GM23338 (cell line): ENCODE data around the gene HOXA11. TPM values are rescaled to one million over a fixed set of nuclear protein-coding genes. Genes with fewer than 3 reads are reported as not detected.

Experiments
- ATAC-seq: fragments of 200-7000 bp; cut with Tn5 transposase; 3 replicates; pipeline ENCODE4 v1.9.1; 2020
- DNase-seq: peaks from one replicate; pipeline ENCODE4 v3.0.0-alpha.2; 2015; ENCODE audit warnings: low spot score
- H2AFZ ChIP-seq: fragments of 200-600 bp; sonication (generic); 2 replicates; pipeline ENCODE4 v1.8.0; 2016; ENCODE audit warnings: antibody characterized with exemption, mild to moderate bottlenecking, moderate library complexity
- H3F3A ChIP-seq: fragments of 200-600 bp; sonication (generic); replicated peaks from 2 replicates; pipeline ENCODE4 v1.8.0; 2017; ENCODE audit warnings: antibody characterized with exemption, mixed run types, low read depth
- H3K27ac ChIP-seq: fragments of 200-600 bp; sonication (generic); 2 replicates; pipeline ENCODE4 v1.6.1; 2016; ENCODE audit warnings: low read depth
- H3K27me3 ChIP-seq: fragments of 200-600 bp; sonication (generic); 2 replicates; pipeline ENCODE4 v1.8.0; 2016; ENCODE audit warnings: mild to moderate bottlenecking, mixed run types, moderate library complexity; ENCODE audit not compliant: insufficient read depth
- H3K36me3 ChIP-seq: fragments of 200-600 bp; sonication (generic); 2 replicates; pipeline ENCODE4 v1.8.0; 2016; ENCODE audit warnings: mild to moderate bottlenecking; ENCODE audit not compliant: insufficient read depth
- H3K4me1 ChIP-seq: fragments of 200-600 bp; sonication (generic); 2 replicates; pipeline ENCODE4 v1.8.0; 2016; ENCODE audit warnings: mild to moderate bottlenecking, moderate library complexity; ENCODE audit not compliant: insufficient read depth
- H3K4me2 ChIP-seq: fragments of 200-600 bp; sonication (generic); 2 replicates; pipeline ENCODE4 v1.7.1; 2017; ENCODE audit warnings: mixed run types
- H3K4me3 ChIP-seq: fragments of 200-600 bp; sonication (generic); 2 replicates; pipeline ENCODE4 v1.6.1; 2016; ENCODE audit warnings: mixed run types
- H3K79me2 ChIP-seq: fragments of 200-600 bp; sonication (generic); replicated peaks from 2 replicates; pipeline ENCODE4 v1.8.0; 2017; ENCODE audit warnings: mild to moderate bottlenecking; ENCODE audit not compliant: insufficient read depth
- H3K9me2 ChIP-seq: fragments of 200-600 bp; sonication (generic); 2 replicates; pipeline ENCODE4 v1.8.0; 2017; ENCODE audit not compliant: insufficient read depth
- H4K20me1 ChIP-seq: fragments of 200-600 bp; sonication (generic); replicated peaks from 2 replicates; pipeline ENCODE4 v1.8.0; 2017; ENCODE audit warnings: mild to moderate bottlenecking; ENCODE audit not compliant: insufficient read depth
- H3K27ac Mint-ChIP-seq: 2 replicates; pipeline ENCODE4 v1.8.0; 2020; ENCODE audit warnings: inconsistent platforms, mild to moderate bottlenecking, moderate library complexity, mixed read lengths
- H3K27me3 Mint-ChIP-seq: 3 replicates; pipeline ENCODE4 v1.8.0; 2022; ENCODE audit warnings: low read depth, mild to moderate bottlenecking, moderate library complexity, mixed read lengths, inconsistent platforms; ENCODE audit not compliant: insufficient read depth, poor library complexity
- H3K36me3 Mint-ChIP-seq: 3 replicates; pipeline ENCODE4 v1.8.0; 2021; ENCODE audit warnings: low read depth, mild to moderate bottlenecking, inconsistent platforms, moderate library complexity, mixed read lengths
- H3K4me1 Mint-ChIP-seq: 3 replicates; pipeline ENCODE4 v1.8.0; 2020; ENCODE audit warnings: mild to moderate bottlenecking, inconsistent platforms, mixed read lengths
- H3K4me3 Mint-ChIP-seq: 3 replicates; pipeline ENCODE4 v1.8.0; 2021; ENCODE audit warnings: moderate library complexity, mild to moderate bottlenecking, inconsistent platforms, mixed read lengths
- H3K9me3 Mint-ChIP-seq: 3 replicates; pipeline ENCODE4 v1.8.0; 2020; ENCODE audit warnings: moderate library complexity, mild to moderate bottlenecking, inconsistent platforms, mixed read lengths
- CREB1 ChIP-seq: fragments of 250-450 bp; sonication (Bioruptor Pico); IDR thresholded peaks from 2 replicates; pipeline ENCODE4 v1.5.0; 2020; ENCODE audit warnings: low read depth, mild to moderate bottlenecking, moderate library complexity
- EZH2 ChIP-seq: fragments of 200-600 bp; sonication (generic); IDR thresholded peaks from one replicate; pipeline ENCODE4 v1.8.0; 2017; ENCODE audit warnings: antibody characterized with exemption, mild to moderate bottlenecking, low read depth; ENCODE audit not compliant: unreplicated experiment
- JUNB ChIP-seq: IDR thresholded peaks from one replicate; pipeline ENCODE4 v1.6.1; 2016; ENCODE audit warnings: antibody characterized with exemption; ENCODE audit not compliant: unreplicated experiment
- REST ChIP-seq: IDR thresholded peaks from one replicate; pipeline ENCODE4 v1.6.1; 2018; ENCODE audit warnings: antibody characterized with exemption; ENCODE audit not compliant: unreplicated experiment
- ZNF114 ChIP-seq: fragments of 250-450 bp; sonication (Bioruptor Pico); IDR thresholded peaks from 2 replicates; pipeline ENCODE4 v1.5.0; 2020; ENCODE audit warnings: mild to moderate bottlenecking, moderate library complexity
- polyA plus RNA-seq: library from polyadenylated mRNA; unstranded; fragments of >200 nt; fragmentation: Nextera tagmentation; extraction: Ambion mirVana; gene quantifications from 2 replicates; pipeline ENCODE4 v1.2.1, GENCODE V29; 2016
- total RNA-seq: library from RNA; depleted of rRNA; stranded (reverse); fragments of >200 nt; shearing (Covaris generic); gene quantifications from 2 replicates; pipeline ENCODE4 v1.2.3, GENCODE V29; 2014

The HOXA11 gene
- total and polyA plus RNA-seq, 2 experiments from 2014 or later: not detected

- no peaks in the 10 kb centered on the region for H3K79me2 ChIP-seq
- Mint-ChIP-seq H3K27ac (no peak overlapping the region), H3K36me3 (no peaks in the 10 kb centered on the region), H3K27me3 (peaks cover 96% of the 10 kb centered on the region), H3K9me3 (no peaks in the 10 kb centered on the region; the same call in 2 of the 3 replicates), H3K4me1 (peaks cover 5% of the 10 kb centered on the region; the same call in 2 of the 3 replicates), H3K4me3 (no peak overlapping the region)
- H2AFZ ChIP-seq: no peak overlapping the region
- H3K4me1 ChIP-seq: peaks cover 15% of the 10 kb centered on the region; the same call in 1 of the 2 replicates
- H3K36me3 ChIP-seq: no peaks in the 10 kb centered on the region
- no peak for TF ChIP-seq JUNB
- peak; percentile 36 for TF ChIP-seq EZH2
- no peak overlapping the region for H3K4me2 ChIP-seq
- no peak overlapping the region for H3K27ac ChIP-seq
- H4K20me1 ChIP-seq: peaks cover 67% of the 10 kb centered on the region
- H3F3A ChIP-seq: peaks cover 49% of the 10 kb centered on the region
- DNase-seq (no peak), ATAC-seq (no peak)
- H3K4me3 ChIP-seq: no peak overlapping the region
- H3K9me2 ChIP-seq: no peaks in the 10 kb centered on the region
- peaks cover 100% of the 10 kb centered on the region for H3K27me3 ChIP-seq
These were observed 50.6 kb downstream of the HOXA11 start for GRCh38 chr7:27134392-27134791.

- Histone ChIP-seq H3K9me2 (no peaks in the 10 kb centered on the region), H3F3A (peaks cover 45% of the 10 kb centered on the region), H4K20me1 (peaks cover 61% of the 10 kb centered on the region), H3K27me3 (peaks cover 100% of the 10 kb centered on the region), H3K4me2 (no peak overlapping the region), H3K4me3 (no peak overlapping the region), H3K36me3 (no peaks in the 10 kb centered on the region), H3K4me1 (peaks cover 8% of the 10 kb centered on the region; the same call in 1 of the 2 replicates), H3K27ac (no peak overlapping the region), H2AFZ (no peak overlapping the region), H3K79me2 (no peaks in the 10 kb centered on the region)
- peaks cover 96% of the 10 kb centered on the region for H3K27me3 Mint-ChIP-seq
- no peaks in the 10 kb centered on the region; the same call in 2 of the 3 replicates for H3K9me3 Mint-ChIP-seq
- H3K36me3 Mint-ChIP-seq: no peaks in the 10 kb centered on the region
- no peak overlapping the region for H3K4me3 Mint-ChIP-seq
- no peak for ATAC-seq
- peaks cover 1% of the 10 kb centered on the region; the same call in 1 of the 3 replicates for H3K4me1 Mint-ChIP-seq
- no peak for DNase-seq
- TF ChIP-seq ZNF114 (CRISPR knock-in tag) (no peak), CREB1 (CRISPR knock-in tag) (no peak), EZH2 (peak; percentile 85)
- H3K27ac Mint-ChIP-seq: no peak overlapping the region
These were observed 51.4 kb downstream of the HOXA11 start for GRCh38 chr7:27133409-27134231.

GRCh38 chr7:27132978-27133377 is 52.1 kb downstream of the HOXA11 start:
- peaks cover 45% of the 10 kb centered on the region for H3F3A ChIP-seq
- H3K4me3 Mint-ChIP-seq: no peak overlapping the region
- no peak overlapping the region for H3K4me2 ChIP-seq
- H3K4me1 Mint-ChIP-seq: no peaks in the 10 kb centered on the region; the same call in 2 of the 3 replicates
- peaks cover 96% of the 10 kb centered on the region for H3K27me3 Mint-ChIP-seq
- H3K4me3 ChIP-seq: no peak overlapping the region
- H3K9me2 ChIP-seq: no peaks in the 10 kb centered on the region
- no peak overlapping the region for H3K27ac Mint-ChIP-seq
- H3K36me3 Mint-ChIP-seq: no peaks in the 10 kb centered on the region
- H3K27ac ChIP-seq: no peak overlapping the region
- no peak overlapping the region for H2AFZ ChIP-seq
- no peaks in the 10 kb centered on the region for H3K36me3 ChIP-seq
- ATAC-seq (no peak), DNase-seq (no peak)
- no peaks in the 10 kb centered on the region for H3K79me2 ChIP-seq
- H3K4me1 ChIP-seq: peaks cover 7% of the 10 kb centered on the region; the same call in 1 of the 2 replicates
- H3K27me3 ChIP-seq: peaks cover 100% of the 10 kb centered on the region
- peaks cover 57% of the 10 kb centered on the region for H4K20me1 ChIP-seq
- H3K9me3 Mint-ChIP-seq: no peaks in the 10 kb centered on the region; the same call in 2 of the 3 replicates
- TF ChIP-seq REST: no peak
